RWPE2 (cell line): ENCODE measurements around the gene TMED7.

Experiments used
- ATAC-seq: fragments of 200-7000 bp; cut with Tn5 transposase; 3 replicates; pipeline ENCODE4 v1.9.1; 2021; ENCODE audit warnings: low read depth
- DNase-seq: peaks from one replicate; pipeline ENCODE4 v3.0.0-alpha.2; 2020; ENCODE audit warnings: low spot score
- H3K27ac ChIP-seq: fragments of 450-650 bp; 2 replicates; pipeline ENCODE4 v1.5.1; 2017; ENCODE audit warnings: mild to moderate bottlenecking; ENCODE audit not compliant: poor library complexity, severe bottlenecking
- H3K27me3 ChIP-seq: fragments of 250-450 bp; sonication (Bioruptor Pico); 2 replicates; pipeline ENCODE4 v1.5.1; 2021; ENCODE audit warnings: mild to moderate bottlenecking, moderate library complexity; ENCODE audit not compliant: insufficient read depth, poor library complexity, severe bottlenecking
- H3K36me3 ChIP-seq: fragments of 250-450 bp; sonication (Bioruptor Pico); 2 replicates; pipeline ENCODE4 v1.5.1; 2020; ENCODE audit warnings: low read depth, mild to moderate bottlenecking, moderate library complexity
- H3K4me1 ChIP-seq: fragments of 250-450 bp; sonication (Bioruptor Pico); 2 replicates; pipeline ENCODE4 v1.5.1; 2021; ENCODE audit warnings: mild to moderate bottlenecking, moderate library complexity; ENCODE audit not compliant: insufficient read depth, poor library complexity, severe bottlenecking
- H3K4me3 ChIP-seq: fragments of 250-450 bp; sonication (Bioruptor Pico); 2 replicates; pipeline ENCODE4 v1.5.1; 2021; ENCODE audit warnings: mild to moderate bottlenecking, moderate library complexity; ENCODE audit not compliant: severe bottlenecking
- H3K9me3 ChIP-seq: fragments of 250-450 bp; sonication (Bioruptor Pico); 2 replicates; pipeline ENCODE4 v1.5.1; 2021; ENCODE audit warnings: mild to moderate bottlenecking, moderate library complexity; ENCODE audit not compliant: severe bottlenecking
- CTCF ChIP-seq: fragments of 450-650 bp; IDR thresholded peaks from one replicate; pipeline ENCODE4 v1.5.1; 2017; ENCODE audit warnings: mild to moderate bottlenecking, moderate library complexity; ENCODE audit not compliant: poor library complexity, severe bottlenecking

TMED7 gene

GRCh38 chr5:115634343-115635132, 8.7 kb upstream of the TMED7 start:
- Histone ChIP-seq H3K27ac (no peak overlapping the region), H3K4me3 (peak overlapping the region; percentile 12), H3K9me3 (no peaks in the 10 kb centered on the region), H3K36me3 (no peaks in the 10 kb centered on the region), H3K4me1 (peaks cover 6% of the 10 kb centered on the region), H3K27me3 (no peaks in the 10 kb centered on the region)
- DNase-seq = peak; percentile 80
- peak; percentile 97 for TF ChIP-seq CTCF
- peak; percentile 98 for ATAC-seq

- Histone ChIP-seq H3K27me3 (no peaks in the 10 kb centered on the region), H3K4me1 (peaks cover 9% of the 10 kb centered on the region), H3K9me3 (no peaks in the 10 kb centered on the region), H3K36me3 (no peaks in the 10 kb centered on the region), H3K27ac (no peak overlapping the region), H3K4me3 (no peak overlapping the region)
- DNase-seq (no peak), ATAC-seq (no peak)
- TF ChIP-seq CTCF = no peak
Measured at GRCh38 chr5:115629903-115630302, 4.1 kb upstream of the TMED7 start.

- H3K27me3 ChIP-seq = no peaks in the 10 kb centered on the region
Measured at GRCh38 chr5:115627295-115627865, 1.5 kb upstream of the TMED7 start.

GRCh38 chr5:115626445-115626823, 598 bp upstream of the TMED7 start:
- ATAC-seq (peak; percentile 37), DNase-seq (no peak)
- Histone ChIP-seq H3K27ac (peak overlapping the region; percentile 67), H3K9me3 (no peaks in the 10 kb centered on the region), H3K4me3 (peak overlapping the region; percentile 69), H3K36me3 (peaks cover 26% of the 10 kb centered on the region), H3K27me3 (no peaks in the 10 kb centered on the region), H3K4me1 (peaks cover 23% of the 10 kb centered on the region)
- TF ChIP-seq CTCF = no peak

More at GRCh38 chr5:115627295-115627865, 1.5 kb upstream of the TMED7 start:
- no peak for TF ChIP-seq CTCF
- DNase-seq (no peak), ATAC-seq (no peak)
- peaks cover 22% of the 10 kb centered on the region for H3K4me1 ChIP-seq
- peaks cover 17% of the 10 kb centered on the region for H3K36me3 ChIP-seq
- no peak overlapping the region for H3K4me3 ChIP-seq
- no peak overlapping the region for H3K27ac ChIP-seq
- H3K9me3 ChIP-seq = no peaks in the 10 kb centered on the region

- Histone ChIP-seq H3K9me3 (no peaks in the 10 kb centered on the region), H3K4me1 (peaks cover 23% of the 10 kb centered on the region), H3K4me3 (peak overlapping the region; percentile 69), H3K27ac (peak overlapping the region; percentile 67), H3K36me3 (peaks cover 40% of the 10 kb centered on the region), H3K27me3 (no peaks in the 10 kb centered on the region)
- DNase-seq (no peak), ATAC-seq (no peak)
- no peak for TF ChIP-seq CTCF
Measured at GRCh38 chr5:115624994-115625393, 842 bp downstream of the TMED7 start.
